Neutrophil (primary cell): ENCODE results near the gene BANK1.

Experiments
- H3K27ac ChIP-seq: fragments of 200-600 bp; sonication (generic); 2 replicates; pipeline ENCODE4 v1.5.1; 2016; ENCODE audit warnings: mild to moderate bottlenecking, moderate library complexity
- H3K27me3 ChIP-seq: fragments of 200-600 bp; sonication (generic); 2 replicates; pipeline ENCODE4 v1.6.0; 2016; ENCODE audit warnings: mild to moderate bottlenecking
- H3K36me3 ChIP-seq: fragments of 200-600 bp; sonication (generic); 2 replicates; pipeline ENCODE4 v1.5.1; 2017
- H3K4me1 ChIP-seq, 2 experiments: fragments of 200-600 bp in 1 of 2; sonication (generic) in 1 of 2; 1 replicate in 1 of 2; 2 replicates in 1 of 2; pipeline versions ENCODE4 v1.5.1 to v1.6.1; 2013 to 2016; ENCODE audit warnings: low read depth in 1 of 2, low read length in 1 of 2, mild to moderate bottlenecking in 1 of 2, moderate library complexity in 1 of 2; ENCODE audit not compliant: control insufficient read depth in 1 of 2, insufficient read depth in 1 of 2
- H3K4me3 ChIP-seq, 2 experiments: fragments of 200-600 bp in 1 of 2; sonication (generic) in 1 of 2; 1 replicate in 1 of 2; 2 replicates in 1 of 2; pipeline ENCODE4 v1.5.1; 2013 to 2016; ENCODE audit warnings: low read depth in 1 of 2, low read length in 1 of 2, mild to moderate bottlenecking in 1 of 2, moderate library complexity in 1 of 2
- H3K9me3 ChIP-seq: fragments of 200-600 bp; sonication (generic); 2 replicates; pipeline ENCODE4 v1.5.1; 2016
- CTCF ChIP-seq: fragments of 200-600 bp; sonication (generic); IDR thresholded peaks from 2 replicates; pipeline ENCODE4 v1.5.1; 2016; ENCODE audit warnings: antibody characterized with exemption

The BANK1 gene

GRCh38 chr4:101911616-101912015 lies 121.1 kb downstream of the BANK1 start:
- Histone ChIP-seq H3K4me1 (peaks cover 0 to 3% of the 10 kb centered on the region in 2 experiments), H3K27me3 (no peaks in the 10 kb centered on the region), H3K9me3 (no peaks in the 10 kb centered on the region), H3K36me3 (no peaks in the 10 kb centered on the region), H3K4me3 (no peak overlapping the region), H3K27ac (no peak overlapping the region)
- TF ChIP-seq CTCF = no peak

- no peaks in the 10 kb centered on the region for H3K9me3 ChIP-seq
- peaks cover 0 to 3% of the 10 kb centered on the region in 2 experiments for H3K4me1 ChIP-seq
- no peak overlapping the region for H3K4me3 ChIP-seq
- no peaks in the 10 kb centered on the region for H3K27me3 ChIP-seq
- H3K27ac ChIP-seq = no peak overlapping the region
- TF ChIP-seq CTCF = no peak
- no peaks in the 10 kb centered on the region for H3K36me3 ChIP-seq
Measured at GRCh38 chr4:101914761-101915160, 124.2 kb downstream of the BANK1 start.

- Histone ChIP-seq H3K4me1 (no peaks in the 10 kb centered on the region), H3K36me3 (no peaks in the 10 kb centered on the region), H3K4me3 (no peak overlapping the region), H3K27ac (no peak overlapping the region), H3K27me3 (no peaks in the 10 kb centered on the region), H3K9me3 (no peaks in the 10 kb centered on the region)
- no peak for TF ChIP-seq CTCF
Measured at GRCh38 chr4:101919373-101919977, 128.9 kb downstream of the BANK1 start.

DNA sequence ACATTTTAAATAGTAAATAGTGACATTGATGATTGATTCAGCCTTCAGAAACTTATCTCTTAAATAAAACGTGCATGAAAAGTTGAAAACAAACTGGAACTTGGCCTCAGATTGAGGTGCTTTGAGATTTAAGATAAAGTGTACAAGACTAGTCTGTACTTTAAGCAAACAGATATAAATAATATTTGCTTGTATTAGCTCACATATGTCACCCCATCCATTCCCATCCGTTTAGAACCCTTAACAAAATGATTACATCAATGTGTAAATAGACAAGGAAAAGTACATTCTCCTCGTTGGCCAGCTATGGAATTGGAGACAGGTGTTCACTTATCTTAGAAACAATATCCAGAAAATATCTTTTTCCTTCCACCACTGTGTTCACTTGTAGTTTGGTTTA lies 130.8 kb downstream of the BANK1 start:
- no peaks in the 10 kb centered on the region for H3K27me3 ChIP-seq
- H3K4me3 ChIP-seq = no peak overlapping the region
- H3K4me1 ChIP-seq = no peaks in the 10 kb centered on the region
- H3K36me3 ChIP-seq = no peaks in the 10 kb centered on the region
- H3K27ac ChIP-seq = no peak overlapping the region
- no peak for TF ChIP-seq CTCF
- no peaks in the 10 kb centered on the region for H3K9me3 ChIP-seq

DNA sequence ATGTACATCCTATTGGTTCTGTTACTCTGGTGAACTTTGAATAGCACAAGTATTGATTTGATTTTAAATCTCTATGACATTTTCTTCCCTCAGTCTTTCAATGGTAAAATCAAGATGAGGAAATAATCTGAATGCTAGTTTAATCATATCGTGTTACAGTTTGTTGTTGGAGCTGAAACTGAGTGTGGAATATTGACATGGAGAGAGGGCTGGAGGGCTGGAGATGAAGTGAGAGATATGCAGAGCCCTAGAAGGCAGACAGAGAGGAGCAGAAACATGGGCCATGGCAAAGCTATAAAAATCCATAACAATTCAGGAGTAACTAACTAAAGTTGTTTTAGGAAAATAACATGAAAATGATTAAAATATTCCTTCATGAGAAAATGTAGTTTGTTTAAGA lies 141.1 kb downstream of the BANK1 start:
- no peaks in the 10 kb centered on the region for H3K9me3 ChIP-seq

More for the DNA sequence above, 141.1 kb downstream of the BANK1 start:
- H3K36me3 ChIP-seq = no peaks in the 10 kb centered on the region
- no peak overlapping the region for H3K27ac ChIP-seq
- no peak for TF ChIP-seq CTCF
- no peaks in the 10 kb centered on the region for H3K27me3 ChIP-seq
- H3K4me3 ChIP-seq = no peak overlapping the region
- no peaks in the 10 kb centered on the region for H3K4me1 ChIP-seq
